ENCODE data around the gene VIM. TPM values are rescaled to one million over a fixed set of nuclear protein-coding genes. Genes with fewer than 3 reads are reported as not detected.
"Not testable (repeated sequence)": the region's sequence is repeated elsewhere in the genome, so short reads cannot be mapped to it uniquely, and the experiment has no call there.

Gene VIM
- total and polyA plus RNA-seq, 9 donors: 2,090 to 3,715 (median 2,608) TPM

DNA sequence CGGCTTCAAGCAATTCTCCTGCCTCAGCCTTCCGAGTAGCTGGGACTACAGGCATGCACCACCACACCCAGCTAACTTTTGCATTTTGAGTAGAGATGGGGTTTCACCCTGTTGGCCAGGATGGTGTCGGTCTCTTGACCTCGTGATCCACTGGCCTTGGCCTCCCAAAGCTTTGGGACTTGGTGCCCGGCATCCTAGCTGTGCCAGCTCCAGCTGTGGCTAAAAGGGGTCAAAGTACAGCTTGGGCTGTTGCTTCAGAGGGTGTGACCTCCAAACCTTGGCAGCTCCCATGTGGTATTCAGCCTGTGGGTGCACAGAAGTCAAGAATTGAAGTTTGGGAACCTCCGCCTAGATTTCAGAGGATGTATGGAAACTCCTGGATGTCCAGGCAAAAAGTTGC, 38.5 kb downstream of the VIM start:
- not testable (repeated sequence) for H3K4me1 ChIP-seq (ENCODE audit: control insufficient read depth, insufficient read depth, low read length); H3K4me3 ChIP-seq (ENCODE audit: low read length); DNase-seq; H3K36me3 ChIP-seq (ENCODE audit: control insufficient read depth, insufficient read depth, low read length); H3K27ac ChIP-seq (ENCODE audit: low read length); H3K27me3 ChIP-seq (ENCODE audit: control insufficient read depth, insufficient read depth, low read length)
- H3K9me3 ChIP-seq (replicated peaks; ENCODE audit: control insufficient read depth, low read depth, low read length): peaks cover 25% of the 10 kb centered on the region
- WGBS (ENCODE audit: insufficient coverage): 99% methylated on average over 5 of the region's 6 CpGs

DNA sequence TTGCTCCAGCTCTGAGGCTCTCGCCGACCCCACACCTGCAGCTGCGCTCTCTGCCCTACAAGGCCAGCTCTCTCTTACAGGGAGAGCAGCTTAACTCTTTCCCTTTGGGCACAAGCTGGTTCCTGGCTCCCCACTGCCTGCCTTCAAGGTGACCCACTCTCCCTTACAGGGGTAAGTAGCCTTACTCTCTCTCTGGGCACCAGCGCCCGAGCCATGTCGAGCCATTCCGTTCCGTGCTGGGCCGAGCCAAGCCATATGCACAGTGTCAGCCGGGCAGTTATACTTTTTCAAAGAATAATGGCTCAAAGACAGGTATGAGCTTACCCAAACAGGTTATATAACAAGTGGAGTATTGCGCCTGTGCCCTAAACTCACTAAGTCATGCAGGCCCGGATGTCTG, 44.6 kb downstream of the VIM start:
- Histone ChIP-seq H3K4me1 (ENCODE audit: control insufficient read depth, insufficient read depth, low read length) (no peaks in the 10 kb centered on the region), H3K36me3 (ENCODE audit: control insufficient read depth, insufficient read depth, low read length) (no peaks in the 10 kb centered on the region), H3K27me3 (ENCODE audit: control insufficient read depth, insufficient read depth, low read length) (no peaks in the 10 kb centered on the region), H3K27ac (ENCODE audit: low read length) (no peak overlapping the region), H3K4me3 (ENCODE audit: low read length) (no peak overlapping the region), H3K9me3 (replicated peaks; ENCODE audit: control insufficient read depth, low read depth, low read length) (no peaks in the 10 kb centered on the region)
- 90% methylated on average over 12 of the region's 12 CpGs for WGBS (ENCODE audit: insufficient coverage)
- no peak for DNase-seq

DNA sequence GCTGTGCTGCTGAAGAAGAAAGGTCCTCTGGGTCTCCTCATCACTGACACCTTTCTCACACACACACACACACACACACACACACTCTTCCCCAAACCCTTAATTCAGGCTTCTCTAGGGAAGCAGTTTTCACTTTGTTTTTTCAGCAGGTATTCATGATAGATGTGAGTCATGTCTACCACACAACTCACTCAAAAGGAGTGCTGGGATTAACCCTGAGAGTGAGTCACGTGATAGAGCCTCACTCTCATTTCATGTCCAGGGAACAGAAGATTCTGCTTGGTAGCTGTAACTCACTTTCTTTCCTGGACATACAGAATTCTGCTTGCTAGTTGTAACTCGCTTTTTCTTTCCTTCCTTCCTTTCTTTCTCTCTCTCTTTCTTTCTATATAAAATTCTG, 45.4 kb downstream of the VIM start:
- H3K27me3 ChIP-seq (ENCODE audit: control insufficient read depth, insufficient read depth, low read length): no peaks in the 10 kb centered on the region
- no peak overlapping the region for H3K4me3 ChIP-seq (ENCODE audit: low read length)
- no peak overlapping the region for H3K27ac ChIP-seq (ENCODE audit: low read length)
- H3K9me3 ChIP-seq (replicated peaks; ENCODE audit: control insufficient read depth, low read depth, low read length): no peaks in the 10 kb centered on the region
- no peaks in the 10 kb centered on the region for H3K4me1 ChIP-seq (ENCODE audit: control insufficient read depth, insufficient read depth, low read length)
- no peak for DNase-seq
- H3K36me3 ChIP-seq (ENCODE audit: control insufficient read depth, insufficient read depth, low read length): no peaks in the 10 kb centered on the region
- 51% methylated on average over 2 of the region's 2 CpGs for WGBS (ENCODE audit: insufficient coverage)

DNA sequence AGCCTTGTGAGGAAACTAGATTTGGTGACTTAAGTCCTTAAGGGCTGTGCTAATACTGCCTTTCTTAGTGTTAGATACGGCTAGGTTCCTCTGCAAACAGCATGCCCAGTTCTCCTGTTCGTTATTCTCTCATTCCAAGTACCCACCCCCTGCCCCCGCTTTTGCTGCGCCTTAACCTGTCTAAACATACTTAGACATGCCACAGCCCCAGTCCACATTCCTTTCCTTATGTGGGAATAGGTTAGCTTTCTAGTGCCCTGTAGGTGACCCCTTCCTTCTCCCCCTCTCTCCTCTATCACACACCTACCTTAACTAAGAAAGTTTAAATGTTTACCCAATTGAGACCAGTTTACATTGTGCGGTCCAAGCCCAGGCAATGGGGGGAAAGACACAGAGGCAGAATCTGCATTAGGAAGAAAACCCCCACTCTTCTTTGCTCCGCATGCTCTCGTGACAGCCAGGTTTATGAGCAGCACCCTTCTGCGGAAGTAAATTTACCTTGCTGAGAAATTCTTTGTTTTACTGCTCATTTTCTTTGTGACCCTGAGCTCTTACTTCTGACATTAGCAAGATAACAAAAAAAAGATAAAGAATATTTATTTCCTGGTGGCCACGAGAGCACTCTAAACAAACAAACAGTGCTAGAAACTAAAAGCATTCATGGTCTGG, 48.8 kb downstream of the VIM start:
- 80% methylated on average over 2 of the region's 9 CpGs for WGBS (ENCODE audit: insufficient coverage)
- H3K27ac ChIP-seq (ENCODE audit: low read length): no peak overlapping the region
- H3K4me1 ChIP-seq (ENCODE audit: control insufficient read depth, insufficient read depth, low read length): no peaks in the 10 kb centered on the region

DNA sequence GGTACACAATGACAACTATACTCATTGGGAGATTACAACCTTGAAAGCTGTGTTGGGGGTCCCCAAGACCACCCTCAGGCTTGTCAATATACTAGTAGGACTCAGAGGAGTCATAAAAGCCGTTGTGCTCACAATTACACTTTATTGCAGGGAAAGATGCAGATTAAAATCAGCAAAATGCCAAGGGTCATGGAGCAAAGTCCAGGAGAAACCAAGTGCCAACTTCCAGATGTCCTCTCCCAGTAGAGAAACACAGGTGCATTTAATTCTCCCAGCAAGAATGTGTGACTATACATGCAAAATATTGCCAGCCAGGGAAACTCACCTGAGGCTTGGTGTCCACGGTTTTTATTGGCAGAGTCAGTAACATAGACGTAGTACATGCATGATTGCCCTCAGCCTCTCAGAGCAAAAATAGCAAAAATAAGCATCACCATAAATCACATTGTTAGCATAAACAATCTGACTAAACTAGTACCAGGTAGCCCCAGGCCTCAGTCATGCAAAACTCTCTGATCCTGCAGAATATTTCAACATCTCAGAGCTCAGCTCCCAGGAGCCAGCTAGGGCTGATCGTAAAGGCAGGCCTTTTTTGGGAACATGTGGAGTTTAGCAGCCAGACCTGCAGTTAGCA, 50.7 kb downstream of the VIM start:
- Histone ChIP-seq H3K36me3 (ENCODE audit: control insufficient read depth, insufficient read depth, low read length) (no peaks in the 10 kb centered on the region), H3K4me1 (ENCODE audit: control insufficient read depth, insufficient read depth, low read length) (no peaks in the 10 kb centered on the region), H3K27ac (ENCODE audit: low read length) (no peak overlapping the region), H3K27me3 (ENCODE audit: control insufficient read depth, insufficient read depth, low read length) (no peaks in the 10 kb centered on the region), H3K4me3 (ENCODE audit: low read length) (no peak overlapping the region), H3K9me3 (replicated peaks; ENCODE audit: control insufficient read depth, low read depth, low read length) (no peaks in the 10 kb centered on the region)
- no peak for DNase-seq
- WGBS (ENCODE audit: insufficient coverage): 22% methylated on average over 2 of the region's 4 CpGs

More for the DNA sequence above, 48.8 kb downstream of the VIM start:
- H3K36me3 ChIP-seq (ENCODE audit: control insufficient read depth, insufficient read depth, low read length): no peaks in the 10 kb centered on the region
- H3K9me3 ChIP-seq (replicated peaks; ENCODE audit: control insufficient read depth, low read depth, low read length): no peaks in the 10 kb centered on the region
- DNase-seq: no peak
- H3K4me3 ChIP-seq (ENCODE audit: low read length): no peak overlapping the region
- no peaks in the 10 kb centered on the region for H3K27me3 ChIP-seq (ENCODE audit: control insufficient read depth, insufficient read depth, low read length)

DNA sequence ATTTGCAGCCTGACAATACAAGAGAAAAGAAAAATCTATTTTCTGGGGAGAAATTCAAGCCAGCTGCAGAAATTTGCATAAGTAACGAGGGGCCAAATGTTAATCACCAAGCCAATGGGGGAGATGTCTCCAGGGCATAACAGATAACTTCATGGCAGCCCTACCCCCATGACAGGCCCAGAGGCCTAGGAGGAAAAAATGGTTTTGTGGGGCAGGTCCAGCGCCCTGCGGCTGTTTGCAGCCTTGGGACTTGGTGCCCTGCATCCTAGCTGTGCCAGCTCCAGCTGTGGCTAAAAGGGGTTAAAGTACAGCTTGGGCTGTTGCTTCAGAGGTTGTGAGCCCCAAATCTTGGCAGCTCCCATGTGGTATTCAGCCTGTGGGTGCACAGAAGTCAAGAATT, 54.3 kb downstream of the VIM start:
- no peak for DNase-seq
- Histone ChIP-seq H3K36me3 (ENCODE audit: control insufficient read depth, insufficient read depth, low read length) (no peaks in the 10 kb centered on the region), H3K4me1 (ENCODE audit: control insufficient read depth, insufficient read depth, low read length) (no peaks in the 10 kb centered on the region), H3K4me3 (ENCODE audit: low read length) (no peak overlapping the region), H3K27ac (ENCODE audit: low read length) (no peak overlapping the region), H3K9me3 (replicated peaks; ENCODE audit: control insufficient read depth, low read depth, low read length) (no peaks in the 10 kb centered on the region), H3K27me3 (ENCODE audit: control insufficient read depth, insufficient read depth, low read length) (no peaks in the 10 kb centered on the region)
- WGBS (ENCODE audit: insufficient coverage): 83% methylated on average over 2 of the region's 3 CpGs

DNA sequence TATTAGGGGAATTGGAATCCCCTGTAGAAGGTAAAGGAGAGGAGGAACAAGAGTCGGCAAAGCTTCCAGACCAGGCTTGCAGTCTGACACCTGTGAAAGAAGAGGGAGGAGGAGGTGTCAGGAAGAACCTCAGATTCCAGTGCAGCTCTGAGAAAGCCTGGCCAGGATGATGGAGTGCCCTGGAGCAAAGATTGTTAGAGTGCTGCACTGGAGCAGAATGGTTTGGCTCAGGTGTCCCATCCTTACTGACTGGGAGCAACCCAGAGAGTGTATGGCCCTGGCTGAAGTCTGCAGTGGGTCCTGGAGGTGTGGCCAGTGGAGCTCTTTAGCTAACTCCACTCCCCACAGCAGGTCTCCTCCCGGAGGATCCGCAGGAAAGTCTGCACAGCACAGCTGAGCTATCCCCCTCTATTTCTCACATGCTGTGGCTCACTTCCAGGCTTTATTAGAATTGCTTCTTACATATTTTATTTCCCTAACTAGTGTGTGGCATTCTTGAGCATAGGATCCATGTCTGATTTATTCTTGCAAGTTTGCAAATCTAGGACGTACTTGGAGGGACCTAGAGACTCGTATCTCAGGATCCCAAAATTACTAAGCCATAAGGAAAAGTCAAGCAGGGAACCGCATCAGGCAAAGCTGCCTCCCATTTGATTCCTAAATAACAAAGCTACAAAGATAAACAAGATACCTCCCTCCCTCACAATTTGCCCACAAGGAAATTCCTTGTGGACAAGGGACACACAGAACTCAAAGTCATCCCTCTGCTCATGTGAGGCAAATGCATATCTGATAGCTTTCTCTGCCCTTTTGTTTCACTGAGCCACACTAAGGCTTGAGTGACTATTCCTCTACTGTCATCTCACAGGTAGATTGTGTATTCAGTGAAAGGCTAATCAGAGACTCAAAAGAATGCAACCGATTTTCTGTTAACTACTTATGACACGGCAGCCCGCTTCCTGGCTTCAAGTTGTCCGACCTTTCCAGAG, 58.8 kb downstream of the VIM start:
- no peak overlapping the region for H3K4me3 ChIP-seq (ENCODE audit: low read length)

More for the DNA sequence above, 58.8 kb downstream of the VIM start:
- H3K9me3 ChIP-seq (replicated peaks; ENCODE audit: control insufficient read depth, low read depth, low read length): no peaks in the 10 kb centered on the region
- H3K36me3 ChIP-seq (ENCODE audit: control insufficient read depth, insufficient read depth, low read length): no peaks in the 10 kb centered on the region
- no peaks in the 10 kb centered on the region for H3K4me1 ChIP-seq (ENCODE audit: control insufficient read depth, insufficient read depth, low read length)
- WGBS (ENCODE audit: insufficient coverage): 63% methylated on average over 4 of the region's 10 CpGs
- H3K27me3 ChIP-seq (ENCODE audit: control insufficient read depth, insufficient read depth, low read length): no peaks in the 10 kb centered on the region
- no peak overlapping the region for H3K27ac ChIP-seq (ENCODE audit: low read length)
- peak; percentile 3 for DNase-seq

Other genes starting within 250 kb of the VIM start
- 2.0 TPM for gene CUBN, start 98.4 kb upstream of the VIM start, total RNA-seq
- gene CUBN, start 98.4 kb upstream of the VIM start, polyA plus RNA-seq (ENCODE audit: insufficient read depth in 1 of 8, insufficient read length in 8 of 8, low replicate concordance in 1 of 8): 1 to 10 TPM; 1.4 to 5.0 (median 2.1) TPM
- 8.7 TPM for gene TRDMT1, start 26.6 kb upstream of the VIM start, total RNA-seq
- 10 to 100 TPM in 1 of 8 donors, 1 to 10 TPM in 7; 4.7 to 11.5 (median 7.0) TPM for gene TRDMT1, start 26.6 kb upstream of the VIM start, polyA plus RNA-seq (ENCODE audit: insufficient read depth in 1 of 8, insufficient read length in 8 of 8, low replicate concordance in 1 of 8)
- 1.5 TPM for gene ST8SIA6, start 226.4 kb downstream of the VIM start, total RNA-seq
- gene ST8SIA6, start 226.4 kb downstream of the VIM start, polyA plus RNA-seq (ENCODE audit: insufficient read depth in 1 of 8, insufficient read length in 8 of 8, low replicate concordance in 1 of 8): 1 to 10 TPM; 1.0 to 2.2 (median 1.7) TPM